Osteoblast (primary cell): ENCODE results near the gene CTNNA2. TPM values are rescaled to one million over a fixed set of nuclear protein-coding genes. Genes with fewer than 3 reads are reported as not detected.

Experiments
- DNase-seq: peaks from one replicate; pipeline ENCODE4 v3.0.0; 2011; ENCODE audit warnings: low spot score, mixed read lengths; ENCODE audit not compliant: insufficient read length; ENCODE audit errors: missing footprints
- H2AFZ ChIP-seq: 2 replicates; pipeline ENCODE4 v1.6.0; 2011; ENCODE audit warnings: mild to moderate bottlenecking, low read length
- H3K27ac ChIP-seq: 2 replicates; pipeline ENCODE4 v1.5.1; 2011; ENCODE audit warnings: mild to moderate bottlenecking, low read depth, low read length, moderate library complexity
- H3K27me3 ChIP-seq: 2 replicates; pipeline ENCODE4 v1.6.0; 2012; ENCODE audit warnings: mild to moderate bottlenecking, control low read depth, inconsistent platforms, low read length, moderate library complexity; ENCODE audit not compliant: insufficient read depth
- H3K36me3 ChIP-seq: 2 replicates; pipeline ENCODE4 v1.5.1; 2011; ENCODE audit warnings: mild to moderate bottlenecking, low read length, control low read depth, moderate library complexity; ENCODE audit not compliant: insufficient read depth
- H3K4me1 ChIP-seq: 2 replicates; pipeline ENCODE4 v1.5.1; 2011; ENCODE audit warnings: mild to moderate bottlenecking, low read length, control low read depth, moderate library complexity; ENCODE audit not compliant: insufficient read depth
- H3K4me2 ChIP-seq: 2 replicates; pipeline ENCODE4 v1.6.0; 2011; ENCODE audit warnings: mild to moderate bottlenecking, low read length; ENCODE audit not compliant: insufficient read depth
- H3K4me3 ChIP-seq: fragments of 200-600 bp; sonication (generic); 3 replicates; pipeline ENCODE4 v1.5.1; 2012; ENCODE audit warnings: mild to moderate bottlenecking, low read length, inconsistent platforms; ENCODE audit not compliant: insufficient read depth
- H3K79me2 ChIP-seq: 2 replicates; pipeline ENCODE4 v1.6.0; 2012; ENCODE audit warnings: mild to moderate bottlenecking, low read length, control low read depth, inconsistent platforms; ENCODE audit not compliant: insufficient read depth
- H3K9me3 ChIP-seq: 2 replicates; pipeline ENCODE4 v1.5.1; 2011; ENCODE audit warnings: low read depth, low read length, control low read depth
- H4K20me1 ChIP-seq: 2 replicates; pipeline ENCODE4 v1.6.0; 2012; ENCODE audit warnings: mild to moderate bottlenecking, low read length, control low read depth; ENCODE audit not compliant: insufficient read depth
- total RNA-seq: library from RNA; depleted of rRNA; stranded (reverse); fragments of >200 nt; gene quantifications from 2 replicates; pipeline ENCODE4 v1.2.3, GENCODE V29; 2012
- TF ChIP-seq, protein P1 (sequence below): IDR thresholded peaks from 2 replicates; pipeline ENCODE4 v1.5.1; 2011; ENCODE audit warnings: mild to moderate bottlenecking, low read depth, low read length, moderate library complexity; ENCODE audit errors: extremely low read depth

CTNNA2 gene
- total RNA-seq, 1 donor: not detected

DNA sequence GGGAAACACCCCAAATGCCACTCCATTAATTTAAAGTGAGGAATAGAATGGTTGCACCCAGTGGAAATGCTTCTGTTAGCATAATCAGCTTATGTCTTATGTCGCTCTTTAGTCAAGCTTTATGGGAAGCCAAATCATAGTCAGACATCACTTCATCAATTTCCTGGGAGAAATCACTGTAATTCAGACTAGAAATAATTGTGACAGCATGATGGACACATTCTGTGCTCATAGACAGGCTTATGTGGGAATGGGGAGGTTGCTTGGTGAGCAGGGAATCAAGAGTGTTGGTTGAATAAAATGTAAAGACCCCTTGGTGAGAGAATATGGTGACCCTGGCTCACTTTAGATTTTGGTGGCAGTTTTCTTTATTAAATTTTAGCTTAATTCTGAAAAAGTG, 174.0 kb downstream of the CTNNA2 start:
- Histone ChIP-seq H3K36me3 (no peaks in the 10 kb centered on the region), H3K9me3 (no peaks in the 10 kb centered on the region), H3K4me2 (no peak overlapping the region), H2AFZ (no peak overlapping the region), H3K4me3 (no peak overlapping the region), H3K27ac (no peak overlapping the region), H3K27me3 (no peaks in the 10 kb centered on the region), H4K20me1 (no peaks in the 10 kb centered on the region), H3K4me1 (no peaks in the 10 kb centered on the region), H3K79me2 (no peaks in the 10 kb centered on the region)
- DNase-seq: no peak
- TF ChIP-seq, protein P1, sequence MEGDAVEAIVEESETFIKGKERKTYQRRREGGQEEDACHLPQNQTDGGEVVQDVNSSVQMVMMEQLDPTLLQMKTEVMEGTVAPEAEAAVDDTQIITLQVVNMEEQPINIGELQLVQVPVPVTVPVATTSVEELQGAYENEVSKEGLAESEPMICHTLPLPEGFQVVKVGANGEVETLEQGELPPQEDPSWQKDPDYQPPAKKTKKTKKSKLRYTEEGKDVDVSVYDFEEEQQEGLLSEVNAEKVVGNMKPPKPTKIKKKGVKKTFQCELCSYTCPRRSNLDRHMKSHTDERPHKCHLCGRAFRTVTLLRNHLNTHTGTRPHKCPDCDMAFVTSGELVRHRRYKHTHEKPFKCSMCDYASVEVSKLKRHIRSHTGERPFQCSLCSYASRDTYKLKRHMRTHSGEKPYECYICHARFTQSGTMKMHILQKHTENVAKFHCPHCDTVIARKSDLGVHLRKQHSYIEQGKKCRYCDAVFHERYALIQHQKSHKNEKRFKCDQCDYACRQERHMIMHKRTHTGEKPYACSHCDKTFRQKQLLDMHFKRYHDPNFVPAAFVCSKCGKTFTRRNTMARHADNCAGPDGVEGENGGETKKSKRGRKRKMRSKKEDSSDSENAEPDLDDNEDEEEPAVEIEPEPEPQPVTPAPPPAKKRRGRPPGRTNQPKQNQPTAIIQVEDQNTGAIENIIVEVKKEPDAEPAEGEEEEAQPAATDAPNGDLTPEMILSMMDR: no peak

DNA sequence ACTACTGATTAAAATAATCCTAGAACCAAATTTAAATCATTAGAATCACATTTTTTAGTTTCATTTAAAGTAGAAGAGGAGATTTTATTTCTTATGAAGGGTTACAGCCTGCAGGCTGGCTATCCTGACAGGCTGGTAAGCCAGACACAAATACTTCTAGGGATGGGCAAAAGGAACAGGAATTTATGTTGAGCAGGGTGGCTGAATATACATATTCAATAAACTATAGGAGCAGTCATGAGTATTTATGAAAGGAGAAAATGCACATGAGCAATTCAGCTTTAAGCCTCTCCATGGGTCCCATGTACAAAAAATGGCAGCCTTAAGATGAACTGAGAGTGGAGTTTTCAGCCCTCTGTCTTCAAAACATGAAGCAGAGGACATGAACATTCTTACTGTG, 182.4 kb downstream of the CTNNA2 start:
- no peak overlapping the region for H3K27ac ChIP-seq
- TF ChIP-seq, protein P1: no peak
- no peak overlapping the region for H3K4me2 ChIP-seq
- H3K4me1 ChIP-seq: no peaks in the 10 kb centered on the region
- no peaks in the 10 kb centered on the region for H3K36me3 ChIP-seq
- no peak for DNase-seq
- H3K79me2 ChIP-seq: no peaks in the 10 kb centered on the region
- H3K27me3 ChIP-seq: no peaks in the 10 kb centered on the region
- no peaks in the 10 kb centered on the region for H4K20me1 ChIP-seq
- no peak overlapping the region for H3K4me3 ChIP-seq
- H2AFZ ChIP-seq: no peak overlapping the region
- H3K9me3 ChIP-seq: no peaks in the 10 kb centered on the region

DNA sequence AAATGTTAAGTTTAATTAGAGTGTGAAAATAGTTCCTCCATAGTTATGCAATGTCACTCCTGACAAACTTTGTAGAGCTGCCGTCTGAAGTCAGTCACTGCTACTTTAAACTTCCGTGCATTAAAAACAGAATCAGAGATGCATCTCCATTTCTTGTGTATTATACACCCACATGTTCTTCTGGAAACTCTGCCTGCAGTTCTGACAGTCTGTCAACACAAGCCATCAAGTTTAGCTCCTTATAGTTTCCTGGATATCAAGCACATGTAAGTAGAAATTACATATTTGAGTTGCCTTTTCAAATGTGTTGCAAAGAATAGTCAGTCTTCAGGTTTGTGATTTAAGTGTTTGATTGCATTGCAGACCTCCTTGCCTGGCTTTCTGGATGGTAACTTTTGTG, 184.3 kb downstream of the CTNNA2 start:
- no peak for DNase-seq
- Histone ChIP-seq H3K79me2 (no peaks in the 10 kb centered on the region), H3K9me3 (no peaks in the 10 kb centered on the region), H3K4me2 (no peak overlapping the region), H4K20me1 (no peaks in the 10 kb centered on the region), H3K36me3 (no peaks in the 10 kb centered on the region), H3K4me1 (no peaks in the 10 kb centered on the region), H3K27ac (no peak overlapping the region), H3K27me3 (no peaks in the 10 kb centered on the region), H3K4me3 (no peak overlapping the region), H2AFZ (no peak overlapping the region)
- TF ChIP-seq, protein P1: no peak

GRCh38 chr2:79700651-79701050, 187.8 kb downstream of the CTNNA2 start:
- no peak overlapping the region for H3K4me2 ChIP-seq
- peaks cover 4% of the 10 kb centered on the region for H3K4me1 ChIP-seq
- H3K79me2 ChIP-seq: no peaks in the 10 kb centered on the region
- no peaks in the 10 kb centered on the region for H4K20me1 ChIP-seq
- no peaks in the 10 kb centered on the region for H3K27me3 ChIP-seq
- H3K4me3 ChIP-seq: no peak overlapping the region
- TF ChIP-seq, protein P1: no peak
- DNase-seq: no peak
- no peak overlapping the region for H3K27ac ChIP-seq
- H3K9me3 ChIP-seq: no peaks in the 10 kb centered on the region
- no peak overlapping the region for H2AFZ ChIP-seq
- no peaks in the 10 kb centered on the region for H3K36me3 ChIP-seq
